Stimulated activated CD4-positive, alpha-beta T cell treated with anti-CD3 and anti-CD28 coated beads, Interleukin-4, amount 100 ng/mL, for 48 hours (primary cell): ENCODE measurements around the gene SINHCAF.

Experiments
- DNase-seq, 2 donors: peaks; one replicate each; pipeline ENCODE4 v3.0.0-alpha.2; 2020; ENCODE audit warnings: low read depth in 2 of 2

Gene SINHCAF

GRCh38 chr12:31331242-31331641 is 5.3 kb upstream of the SINHCAF start:
- no peak for DNase-seq

- no peak for DNase-seq
Measured at GRCh38 chr12:31326736-31327659, 1.0 kb upstream of the SINHCAF start.

GRCh38 chr12:31325524-31325875 is 450 bp downstream of the SINHCAF start:
- DNase-seq, result peak in 1 of 2 donors; percentile 24

GRCh38 chr12:31324845-31325523 is 966 bp downstream of the SINHCAF start:
- DNase-seq, result peak; percentile 25 to 31

GRCh38 chr12:31324116-31324844 is 1.7 kb downstream of the SINHCAF start:
- DNase-seq, result peak; percentile 49 to 51

- peak; percentile 39 to 44 for DNase-seq
Measured at GRCh38 chr12:31323391-31324115, 2.4 kb downstream of the SINHCAF start.

GRCh38 chr12:31322801-31323207 is 3.1 kb downstream of the SINHCAF start:
- DNase-seq, result no peak

GRCh38 chr12:31321897-31322228 is 4.1 kb downstream of the SINHCAF start:
- DNase-seq, result no peak

- no peak for DNase-seq
Measured at GRCh38 chr12:31321186-31321896, 4.6 kb downstream of the SINHCAF start.

- DNase-seq, result no peak
Measured at GRCh38 chr12:31318657-31319269, 7.2 kb downstream of the SINHCAF start.

- no peak for DNase-seq
Measured at GRCh38 chr12:31317471-31318395, 8.2 kb downstream of the SINHCAF start.

GRCh38 chr12:31316891-31317290 is 9.1 kb downstream of the SINHCAF start:
- DNase-seq, result no peak

- DNase-seq, result no peak
Measured at GRCh38 chr12:31315784-31316465, 10.0 kb downstream of the SINHCAF start.

GRCh38 chr12:31315044-31315715 is 10.8 kb downstream of the SINHCAF start:
- no peak for DNase-seq

GRCh38 chr12:31312431-31312830 is 13.5 kb downstream of the SINHCAF start:
- no peak for DNase-seq

- no peak for DNase-seq
Measured at GRCh38 chr12:31311634-31312258, 14.2 kb downstream of the SINHCAF start.

GRCh38 chr12:31310488-31310887 is 15.5 kb downstream of the SINHCAF start:
- DNase-seq, result no peak

GRCh38 chr12:31309279-31309678 is 16.7 kb downstream of the SINHCAF start:
- DNase-seq, result no peak
